A673 (cell line): ENCODE results near the gene NCEH1. TPM values are rescaled to one million over a fixed set of nuclear protein-coding genes. Genes with fewer than 3 reads are reported as not detected.

Experiments used
- BruUV-seq: library from RNA; stranded (reverse); fragments of 400-500 nt; replicated peaks from 2 replicates; lab custom pipeline; 2021; lab: Mats Ljungman, UMichigan
- CTCF ChIA-PET: fragments of 300-600 bp; sonication (Branson Sonifier 250); formaldehyde crosslinking; loops from one replicate; lab custom pipeline; 2022; ENCODE audit warnings: antibody characterized with exemption; lab: Charles Lee
- POLR2A ChIA-PET: fragments of 300-600 bp; sonication (Branson Sonifier 250); formaldehyde crosslinking; loops from one replicate; lab custom pipeline; 2022; ENCODE audit warnings: antibody characterized with exemption; ENCODE audit not compliant: low non-redundant PET; lab: Charles Lee
- DNase-seq: peaks from one replicate; pipeline ENCODE4 v3.0.0-alpha.2; 2015; ENCODE audit warnings: low spot score
- H3K27ac ChIP-seq: fragments of 200-600 bp; sonication (generic); 2 replicates; pipeline ENCODE4 v1.5.1; 2016; ENCODE audit warnings: mixed run types, low read depth, mild to moderate bottlenecking, mixed read lengths, antibody characterized with exemption, low read length; ENCODE audit not compliant: poor library complexity, severe bottlenecking
- H3K27me3 ChIP-seq: fragments of 200-600 bp; sonication (generic); replicated peaks from 2 replicates; pipeline ENCODE4 v1.6.1; 2017; ENCODE audit warnings: mixed run types, low read depth, mild to moderate bottlenecking, mixed read lengths, antibody characterized with exemption, low read length; ENCODE audit not compliant: insufficient read depth, poor library complexity
- H3K36me3 ChIP-seq: fragments of 200-600 bp; sonication (generic); 2 replicates; pipeline ENCODE4 v1.6.1; 2016; ENCODE audit warnings: mixed run types, mild to moderate bottlenecking, mixed read lengths, antibody characterized with exemption, low read length; ENCODE audit not compliant: insufficient read depth, poor library complexity, severe bottlenecking
- H3K4me1 ChIP-seq: fragments of 200-600 bp; sonication (generic); 2 replicates; pipeline ENCODE4 v1.6.1; 2017; ENCODE audit warnings: mixed run types, mild to moderate bottlenecking, mixed read lengths, antibody characterized with exemption, low read length; ENCODE audit not compliant: insufficient read depth, poor library complexity, severe bottlenecking
- H3K4me3 ChIP-seq: fragments of 200-600 bp; sonication (generic); 2 replicates; pipeline ENCODE4 v1.5.1; 2016; ENCODE audit warnings: low read depth, mixed run types, mild to moderate bottlenecking, mixed read lengths, low read length; ENCODE audit not compliant: poor library complexity, severe bottlenecking
- H3K9me3 ChIP-seq: fragments of 200-600 bp; sonication (generic); 2 replicates; pipeline ENCODE4 v1.6.1; 2016; ENCODE audit warnings: mixed run types, low read depth, mild to moderate bottlenecking, mixed read lengths, antibody characterized with exemption, low read length; ENCODE audit not compliant: poor library complexity, severe bottlenecking
- EZH2 ChIP-seq: fragments of 200-600 bp; sonication (generic); IDR thresholded peaks from 2 replicates; pipeline ENCODE4 v1.6.1; 2017; ENCODE audit warnings: borderline replicate concordance, low read depth, mild to moderate bottlenecking, mixed read lengths, antibody characterized with exemption, low read length; ENCODE audit not compliant: poor library complexity, severe bottlenecking
- intact Hi-C: fragments of 100-400 bp; cut with micrococcal nuclease; formaldehyde crosslinking; loops from one replicate; pipeline ENCODE4 v1.10.0; 2022; ENCODE audit not compliant: unreplicated experiment
- total RNA-seq: library from RNA; stranded (reverse); gene quantifications from 2 replicates; pipeline ENCODE4 v1.2.3, GENCODE V29; 2021
- TF ChIP-seq, protein P1 (sequence below): fragments of 300-800, 200-600 bp; sonication (generic); conservative IDR thresholded peaks from 2 replicates; pipeline ENCODE4 v1.5.1; 2017; ENCODE audit warnings: low read depth, mild to moderate bottlenecking, antibody characterized with exemption, low read length, moderate library complexity, mixed read lengths

The NCEH1 gene
- total RNA-seq, 1 experiment from 2014 or later, result 3.5 TPM

DNA sequence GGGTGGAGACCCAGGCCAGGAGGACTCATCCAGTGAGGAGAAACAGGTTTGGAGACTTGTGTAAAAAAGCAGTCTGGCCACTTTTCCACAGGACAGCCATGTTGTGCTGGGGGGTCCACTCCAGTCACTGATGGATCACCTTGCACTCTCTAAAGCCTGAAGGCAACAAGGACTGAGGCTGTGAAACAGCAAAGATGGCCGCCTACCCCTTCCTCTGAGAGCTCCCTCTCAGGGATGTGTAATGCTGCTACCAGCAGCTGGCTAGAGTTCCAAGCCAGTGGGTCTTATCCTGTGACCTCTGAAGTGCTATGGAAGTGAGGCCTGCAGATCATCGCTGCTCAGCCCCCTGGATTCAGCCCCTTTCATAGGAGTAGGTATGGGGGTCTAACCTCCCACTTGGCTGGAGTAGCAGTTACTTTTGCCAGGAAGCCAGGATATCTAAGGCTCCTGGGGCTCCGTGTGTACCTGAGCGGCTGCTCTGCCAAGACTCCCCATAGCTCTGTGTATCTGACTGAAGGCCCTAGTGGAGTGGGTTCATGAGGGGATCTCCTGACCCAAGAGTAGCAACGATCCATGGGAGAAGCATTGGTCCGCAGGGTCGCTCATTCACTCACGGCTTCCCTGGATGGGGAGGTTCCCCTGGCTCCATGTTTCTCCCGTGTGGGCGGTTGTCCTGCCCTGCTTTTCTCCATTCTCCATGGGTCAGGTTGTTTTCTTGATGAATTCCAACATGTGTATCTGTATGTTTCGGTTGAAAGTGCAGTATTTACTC lies 117.8 kb downstream of the NCEH1 start:
- no peaks in the 10 kb centered on the region for H3K4me1 ChIP-seq
- no peaks in the 10 kb centered on the region for H3K27me3 ChIP-seq
- H3K36me3 ChIP-seq, result no peaks in the 10 kb centered on the region
- intact Hi-C loops, result no loop called here
- H3K4me3 ChIP-seq, result no peak overlapping the region
- no TSS peak for BruUV-seq
- no peak for DNase-seq
- no peak overlapping the region for H3K27ac ChIP-seq
- H3K9me3 ChIP-seq, result no peaks in the 10 kb centered on the region
- POLR2A ChIA-PET, result interaction anchor here (0.6 kb wide), 1 partner anchor 14 kb away, joined by 3 read pairs; no protein-coding TSS in a partner anchor
- TF ChIP-seq, protein P1, sequence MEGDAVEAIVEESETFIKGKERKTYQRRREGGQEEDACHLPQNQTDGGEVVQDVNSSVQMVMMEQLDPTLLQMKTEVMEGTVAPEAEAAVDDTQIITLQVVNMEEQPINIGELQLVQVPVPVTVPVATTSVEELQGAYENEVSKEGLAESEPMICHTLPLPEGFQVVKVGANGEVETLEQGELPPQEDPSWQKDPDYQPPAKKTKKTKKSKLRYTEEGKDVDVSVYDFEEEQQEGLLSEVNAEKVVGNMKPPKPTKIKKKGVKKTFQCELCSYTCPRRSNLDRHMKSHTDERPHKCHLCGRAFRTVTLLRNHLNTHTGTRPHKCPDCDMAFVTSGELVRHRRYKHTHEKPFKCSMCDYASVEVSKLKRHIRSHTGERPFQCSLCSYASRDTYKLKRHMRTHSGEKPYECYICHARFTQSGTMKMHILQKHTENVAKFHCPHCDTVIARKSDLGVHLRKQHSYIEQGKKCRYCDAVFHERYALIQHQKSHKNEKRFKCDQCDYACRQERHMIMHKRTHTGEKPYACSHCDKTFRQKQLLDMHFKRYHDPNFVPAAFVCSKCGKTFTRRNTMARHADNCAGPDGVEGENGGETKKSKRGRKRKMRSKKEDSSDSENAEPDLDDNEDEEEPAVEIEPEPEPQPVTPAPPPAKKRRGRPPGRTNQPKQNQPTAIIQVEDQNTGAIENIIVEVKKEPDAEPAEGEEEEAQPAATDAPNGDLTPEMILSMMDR, result no peak
- no peak for TF ChIP-seq EZH2
- CTCF ChIA-PET, result interaction anchor here (0.5 kb wide), 1 partner anchor 73 kb away, joined by 3 read pairs; no protein-coding TSS in a partner anchor

DNA sequence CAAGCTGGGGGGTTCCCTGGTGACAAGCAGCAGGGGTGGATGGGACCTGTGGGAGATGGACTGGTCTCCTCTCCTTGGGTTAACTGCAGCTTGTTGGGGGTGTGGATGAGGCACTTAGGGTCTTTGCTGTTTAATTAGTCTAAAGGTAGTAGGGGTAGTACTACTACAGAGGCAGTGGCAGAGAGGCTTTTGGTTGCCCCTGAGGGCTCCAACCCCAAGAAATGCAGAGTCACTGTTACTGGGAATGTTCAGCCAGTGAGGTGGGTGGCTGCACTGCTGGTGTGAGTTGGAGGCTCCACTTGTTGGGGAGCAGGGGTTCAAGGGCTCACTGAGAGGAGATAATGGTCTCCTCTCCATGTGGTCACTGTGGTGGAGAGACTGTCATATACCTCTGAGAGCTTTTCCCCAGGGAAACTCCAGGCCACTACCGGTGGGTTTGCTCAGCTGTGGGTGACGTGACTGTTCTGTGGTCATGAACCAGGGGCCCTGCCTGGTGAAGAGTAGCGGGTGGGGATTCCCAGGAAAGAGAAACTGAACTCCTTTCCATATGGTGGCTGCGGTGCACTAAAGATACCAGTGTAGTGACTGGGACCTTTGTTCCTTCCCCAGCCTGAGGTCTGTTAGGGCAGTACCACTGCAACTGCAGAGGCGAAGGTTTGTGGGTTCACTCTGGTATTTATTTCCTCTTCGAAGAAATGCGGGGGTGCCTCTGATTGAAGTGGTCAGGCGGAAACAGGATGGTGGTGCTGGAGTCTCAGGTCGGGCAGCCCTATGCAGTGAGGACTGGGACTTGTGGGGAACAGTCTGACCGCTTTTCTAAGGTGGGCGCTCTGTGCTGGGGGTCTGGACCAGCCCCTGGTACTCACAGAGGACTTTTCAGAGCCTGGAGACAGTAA lies 118.7 kb downstream of the NCEH1 start:
- H3K4me1 ChIP-seq, result no peaks in the 10 kb centered on the region
- BruUV-seq, result no TSS peak
- H3K36me3 ChIP-seq, result no peaks in the 10 kb centered on the region
- H3K4me3 ChIP-seq, result no peak overlapping the region
- H3K9me3 ChIP-seq, result no peaks in the 10 kb centered on the region
- TF ChIP-seq, protein P1, result no peak
- no peak for TF ChIP-seq EZH2
- CTCF ChIA-PET, result interaction anchor here (0.5 kb wide), 1 partner anchor 74 kb away, joined by 3 read pairs; no protein-coding TSS in a partner anchor
- intact Hi-C loops, result no loop called here
- POLR2A ChIA-PET, result no interaction called here
- no peak for DNase-seq
- H3K27me3 ChIP-seq, result no peaks in the 10 kb centered on the region
- H3K27ac ChIP-seq, result no peak overlapping the region

DNA sequence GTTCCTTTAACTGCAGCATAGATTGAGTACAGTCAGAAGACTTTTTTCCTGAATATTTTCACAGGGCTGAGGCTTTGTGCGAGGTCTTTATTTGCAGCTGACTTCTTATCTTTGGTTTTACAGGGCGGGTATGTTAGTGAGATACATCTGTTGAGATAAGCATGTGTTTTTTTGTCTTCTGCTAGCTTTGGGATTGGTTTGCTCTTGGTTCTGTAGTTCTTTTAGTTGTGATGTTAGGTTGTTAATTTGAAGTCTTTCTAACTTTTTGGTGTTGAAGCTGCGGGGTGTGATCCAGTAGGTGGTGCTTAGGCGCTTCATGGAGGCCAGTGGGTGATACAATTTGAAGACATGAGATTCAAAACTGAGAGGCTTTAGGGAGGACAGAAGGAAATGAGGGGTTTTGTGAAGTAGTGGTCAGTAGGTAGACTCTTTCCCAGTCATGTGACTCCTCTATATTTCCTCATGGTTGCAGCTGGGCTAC lies 119.7 kb downstream of the NCEH1 start:
- Histone ChIP-seq H3K27me3 (no peaks in the 10 kb centered on the region), H3K4me1 (no peaks in the 10 kb centered on the region), H3K27ac (no peak overlapping the region), H3K36me3 (no peaks in the 10 kb centered on the region), H3K9me3 (no peaks in the 10 kb centered on the region), H3K4me3 (no peak overlapping the region)
- DNase-seq, result no peak
- CTCF ChIA-PET, result no interaction called here
- intact Hi-C loops, result no loop called here
- no TSS peak for BruUV-seq
- TF ChIP-seq, protein P1, result no peak
- no peak for TF ChIP-seq EZH2
- POLR2A ChIA-PET, result no interaction called here
